ENCODE results near the gene SPATS2L.

- no peak for TF ChIP-seq CTCF (IDR thresholded peaks at IDR 0.05; ENCODE audit: insufficient read depth, low read depth, low read length)
- TF ChIP-seq EZH2 (IDR thresholded peaks at IDR 0.05; ENCODE audit: insufficient read depth, low read length), result no peak
Measured at GRCh38 chr2:200399046-200399445, 92.6 kb downstream of the SPATS2L start.
